ENCODE measurements around the gene KDM4B.

KDM4B gene

GRCh38 chr19:5110546-5110945 is 141.6 kb downstream of the KDM4B start:
- H3K4me3 ChIP-seq (ENCODE audit: low read length): no peak overlapping the region
- no peak for TF ChIP-seq ZNF274 (IDR thresholded peaks at IDR 0.05; ENCODE audit: low read depth, low read length)

DNA sequence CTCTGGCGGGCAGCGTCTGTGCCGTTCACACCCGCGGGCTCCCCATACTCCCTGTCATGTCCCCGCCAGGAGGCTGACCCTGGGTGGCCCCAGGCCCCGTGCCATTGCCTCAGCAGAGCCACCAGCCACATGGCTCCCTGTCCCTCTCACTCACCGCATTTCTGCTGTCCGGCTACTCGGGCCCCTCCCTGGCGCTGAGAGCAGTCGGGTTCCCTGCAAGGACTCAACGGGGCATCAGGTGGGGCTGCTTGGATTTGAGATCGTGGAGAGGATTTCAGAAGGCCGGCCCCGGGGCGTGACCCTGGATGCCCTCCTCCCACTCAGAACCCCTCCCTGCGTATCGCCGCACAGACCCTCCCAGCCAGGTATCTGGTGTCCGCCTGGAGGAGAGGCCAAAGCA is 142.1 kb downstream of the KDM4B start:
- no peak for TF ChIP-seq ZNF274 (IDR thresholded peaks at IDR 0.05; ENCODE audit: low read depth, low read length)
- H3K4me3 ChIP-seq (ENCODE audit: low read length): no peak overlapping the region

GRCh38 chr19:5112175-5112574 is 143.3 kb downstream of the KDM4B start:
- H3K4me3 ChIP-seq (ENCODE audit: low read length): no peak overlapping the region
- TF ChIP-seq ZNF274 (IDR thresholded peaks at IDR 0.05; ENCODE audit: low read depth, low read length): no peak

- no peak for TF ChIP-seq ZNF274 (IDR thresholded peaks at IDR 0.05; ENCODE audit: low read depth, low read length)
- H3K4me3 ChIP-seq (ENCODE audit: low read length): no peak overlapping the region
Measured at GRCh38 chr19:5112681-5113575, 144.0 kb downstream of the KDM4B start.

DNA sequence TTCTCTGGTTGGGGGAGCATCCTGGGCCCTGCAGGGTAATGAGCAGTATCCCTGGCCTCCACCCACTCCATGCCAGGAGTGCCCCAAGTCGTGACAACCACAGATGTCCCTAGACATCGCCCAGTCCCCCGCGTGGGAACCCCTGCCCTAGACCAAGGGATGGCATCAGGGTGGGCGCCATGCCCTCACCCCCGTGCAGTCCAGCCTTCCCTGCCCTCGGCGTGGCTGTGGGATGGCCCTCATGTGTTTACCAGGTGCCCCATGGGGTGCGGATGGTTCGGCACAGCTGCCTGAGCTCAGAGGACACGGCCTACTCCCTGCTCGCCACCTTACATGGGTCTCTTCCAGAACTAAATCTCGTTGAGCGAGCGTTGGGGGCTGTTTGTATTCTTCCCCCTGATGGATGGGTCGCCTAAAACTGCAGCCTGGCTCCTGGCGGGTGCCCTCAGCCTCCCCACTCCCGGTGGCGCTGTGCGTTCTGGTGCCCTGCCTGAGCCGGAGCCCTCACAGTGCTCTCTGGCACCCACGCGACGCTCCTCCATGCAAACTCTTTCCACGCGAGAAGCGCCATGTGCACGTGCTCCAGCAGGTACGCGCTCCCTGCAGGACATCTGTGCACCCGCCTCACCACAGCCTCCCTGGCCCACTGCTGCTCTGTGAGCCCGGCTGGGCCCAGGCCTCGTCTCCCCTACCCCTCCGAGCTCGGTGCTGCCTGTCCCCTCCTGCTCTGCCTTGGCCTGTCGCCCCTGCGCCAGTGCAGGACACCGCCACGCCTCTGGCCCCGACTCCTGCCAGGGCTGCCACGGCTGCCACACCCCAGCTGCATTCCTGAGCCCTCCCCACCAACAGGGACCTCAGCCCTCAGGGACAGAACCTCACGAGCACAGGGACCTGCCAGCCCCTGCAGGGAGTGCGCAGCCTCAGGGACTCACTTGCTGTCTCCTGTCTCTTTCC is 145.0 kb downstream of the KDM4B start:
- H3K4me3 ChIP-seq (ENCODE audit: low read length): no peak overlapping the region
- no peak for TF ChIP-seq ZNF274 (IDR thresholded peaks at IDR 0.05; ENCODE audit: low read depth, low read length)

GRCh38 chr19:5114727-5115126 is 145.8 kb downstream of the KDM4B start:
- no peak overlapping the region for H3K4me3 ChIP-seq (ENCODE audit: low read length)
- no peak for TF ChIP-seq ZNF274 (IDR thresholded peaks at IDR 0.05; ENCODE audit: low read depth, low read length)

DNA sequence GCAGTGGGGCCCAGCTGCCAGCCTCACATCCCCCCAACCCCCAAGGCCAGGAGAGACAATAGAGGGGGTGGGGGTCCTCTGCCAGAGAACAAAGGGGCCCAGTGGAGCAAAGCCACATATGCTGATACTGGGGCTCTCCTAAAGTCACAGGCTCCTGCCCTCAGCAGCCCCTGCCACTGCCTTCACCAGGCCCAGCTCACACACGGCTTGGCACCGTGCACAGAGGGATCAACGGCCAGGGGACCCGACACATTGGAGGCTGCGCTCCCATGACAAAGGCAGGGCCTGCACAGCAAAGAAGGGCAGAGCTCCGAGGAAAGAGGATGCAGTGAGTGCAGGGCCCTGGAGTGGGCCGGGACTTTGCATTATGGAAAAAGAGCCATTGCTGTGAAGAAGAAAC is 146.4 kb downstream of the KDM4B start:
- no peak overlapping the region for H3K4me3 ChIP-seq (ENCODE audit: low read length)
- no peak for TF ChIP-seq ZNF274 (IDR thresholded peaks at IDR 0.05; ENCODE audit: low read depth, low read length)

DNA sequence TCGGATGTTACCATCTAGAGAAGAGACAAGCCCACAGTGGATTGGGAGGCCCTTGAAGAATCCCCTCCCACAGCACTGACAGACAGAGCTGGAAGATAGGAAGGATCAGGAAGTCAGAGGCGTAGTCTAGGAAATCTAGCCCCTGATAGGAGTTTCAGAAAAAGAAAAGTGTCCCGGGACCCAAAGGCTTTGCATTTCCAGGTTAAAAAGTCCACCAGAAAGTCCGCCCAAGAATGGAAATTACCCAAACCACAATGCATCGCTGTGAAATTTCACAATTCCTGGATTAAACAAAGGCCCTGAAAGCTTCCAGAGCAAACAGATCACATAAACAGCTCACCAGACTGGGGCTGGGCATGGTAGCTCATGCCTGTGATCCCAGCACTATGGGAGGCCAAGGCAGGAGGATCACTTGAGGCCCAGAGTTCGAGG is 146.9 kb downstream of the KDM4B start:
- TF ChIP-seq ZNF274 (IDR thresholded peaks at IDR 0.05; ENCODE audit: low read depth, low read length): no peak
- H3K4me3 ChIP-seq (ENCODE audit: low read length): no peak overlapping the region

DNA sequence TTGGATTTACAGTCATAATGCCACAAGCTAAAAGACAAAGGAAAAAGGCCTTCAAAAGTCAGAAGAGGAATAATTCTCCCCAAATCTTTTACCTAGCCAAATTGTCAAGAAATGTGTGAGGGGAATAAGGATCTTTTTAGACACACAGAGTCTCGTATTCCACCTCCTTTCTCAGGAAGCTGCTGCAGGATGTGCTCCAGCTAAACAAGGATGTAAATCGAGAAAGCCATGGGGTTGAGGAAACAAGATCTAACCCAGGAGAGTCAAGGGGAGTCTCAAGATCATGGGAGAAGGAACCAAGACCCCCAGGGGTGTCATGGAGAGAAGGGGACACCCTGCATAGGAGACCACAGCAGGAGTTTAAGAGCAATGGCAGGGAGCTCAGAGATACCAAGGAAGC is 147.4 kb downstream of the KDM4B start:
- H3K4me3 ChIP-seq (ENCODE audit: low read length): no peak overlapping the region
- no peak for TF ChIP-seq ZNF274 (IDR thresholded peaks at IDR 0.05; ENCODE audit: low read depth, low read length)

DNA sequence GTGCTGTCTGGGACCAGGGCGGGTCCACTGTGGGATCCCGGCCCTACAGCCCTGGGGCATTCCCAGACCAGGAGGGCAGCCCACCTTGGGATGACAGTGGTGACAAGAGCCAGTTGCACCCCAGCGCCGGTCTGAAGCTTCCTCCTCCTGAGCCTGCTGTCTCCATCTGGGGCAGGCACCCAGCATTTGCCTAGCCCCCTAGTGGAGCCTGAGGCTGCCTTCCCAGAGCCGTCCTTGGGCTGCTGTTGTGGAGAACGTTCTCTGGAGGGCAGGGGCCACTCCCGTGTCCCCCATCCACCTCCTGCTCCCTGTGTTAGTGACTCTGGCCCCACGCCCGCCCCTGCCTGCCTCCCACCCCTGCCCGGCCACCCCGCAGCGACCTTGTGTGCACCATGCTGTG is 148.5 kb downstream of the KDM4B start:
- TF ChIP-seq ZNF274 (IDR thresholded peaks at IDR 0.05; ENCODE audit: low read depth, low read length): no peak
- no peak overlapping the region for H3K4me3 ChIP-seq (ENCODE audit: low read length)

- no peak for TF ChIP-seq ZNF274 (IDR thresholded peaks at IDR 0.05; ENCODE audit: low read depth, low read length)
Measured at GRCh38 chr19:5118026-5118425, 149.1 kb downstream of the KDM4B start.

DNA sequence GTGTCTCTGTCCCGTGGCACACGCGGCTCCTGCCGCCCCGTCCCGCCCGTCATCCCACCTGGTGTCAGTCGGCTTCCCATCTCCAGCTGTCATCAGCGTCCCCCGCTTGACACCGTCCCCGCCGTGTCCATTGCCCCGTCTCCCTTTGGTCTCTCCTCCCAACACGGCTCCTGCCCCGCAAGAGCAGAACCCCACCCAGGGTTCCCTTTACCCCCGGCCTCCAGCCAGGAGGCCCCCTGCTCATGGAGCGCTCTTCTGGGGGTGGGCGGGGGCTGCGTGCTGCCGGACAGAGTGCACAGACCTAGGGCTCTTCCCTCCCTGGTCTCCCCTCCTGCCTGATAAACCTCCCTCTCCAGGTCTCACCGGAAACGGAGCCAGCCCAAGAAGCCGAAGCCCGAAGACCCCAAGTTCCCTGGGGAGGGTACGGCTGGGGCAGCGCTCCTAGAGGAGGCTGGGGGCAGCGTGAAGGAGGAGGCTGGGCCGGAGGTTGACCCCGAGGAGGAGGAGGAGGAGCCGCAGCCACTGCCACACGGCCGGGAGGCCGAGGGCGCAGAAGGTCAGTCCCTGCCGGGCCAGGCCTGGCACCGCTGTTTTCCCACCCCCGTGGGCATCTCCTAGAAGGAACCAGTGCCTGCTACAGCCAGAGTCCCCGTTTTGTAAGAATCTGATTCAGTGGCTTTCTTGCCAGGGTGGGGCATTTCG is 150.5 kb downstream of the KDM4B start:
- H3K4me3 ChIP-seq (ENCODE audit: low read length): no peak overlapping the region
- TF ChIP-seq ZNF274 (IDR thresholded peaks at IDR 0.05; ENCODE audit: low read depth, low read length): no peak

More at GRCh38 chr19:5118026-5118425, 149.1 kb downstream of the KDM4B start:
- H3K4me3 ChIP-seq (ENCODE audit: low read length): no peak overlapping the region

DNA sequence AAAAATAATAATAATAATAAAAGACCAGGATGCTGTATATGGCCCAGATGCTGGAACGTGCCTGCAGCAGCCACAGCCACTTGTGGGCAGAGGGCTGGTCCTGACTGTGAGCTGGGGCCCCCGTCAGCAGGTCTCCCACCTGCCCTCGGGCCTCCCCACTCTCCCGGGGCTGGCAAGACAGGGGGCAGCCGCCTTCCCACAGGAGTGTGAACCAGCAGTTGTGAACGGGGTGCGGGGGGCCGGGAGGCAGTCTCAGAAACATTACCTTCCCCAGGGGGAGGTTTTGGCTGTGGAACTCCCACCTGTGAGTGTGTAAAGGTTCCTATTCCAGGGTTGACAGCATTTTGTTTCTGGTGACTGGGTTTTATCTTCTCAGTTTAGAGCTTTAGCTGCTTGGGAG is 151.4 kb downstream of the KDM4B start:
- no peak overlapping the region for H3K4me3 ChIP-seq (ENCODE audit: low read length)
- no peak for TF ChIP-seq ZNF274 (IDR thresholded peaks at IDR 0.05; ENCODE audit: low read depth, low read length)

- TF ChIP-seq ZNF274 (IDR thresholded peaks at IDR 0.05; ENCODE audit: low read depth, low read length): no peak
- no peak overlapping the region for H3K4me3 ChIP-seq (ENCODE audit: low read length)
Measured at GRCh38 chr19:5120833-5121232, 151.9 kb downstream of the KDM4B start.
